Measurements from ENCODE around the gene CYRIA. TPM values are rescaled to one million over a fixed set of nuclear protein-coding genes. Genes with fewer than 3 reads are reported as not detected.

CYRIA gene
- total RNA-seq, 1 experiment from 2014 or later, result 0.19 TPM

- Mint-ChIP-seq H3K4me1 (ENCODE audit: low read depth, unreplicated experiment) (peaks cover 11% of the 10 kb centered on the region), H3K4me3 (ENCODE audit: low read depth, unreplicated experiment) (no peak overlapping the region), H3K36me3 (ENCODE audit: insufficient read depth, unreplicated experiment) (no peaks in the 10 kb centered on the region), H3K27me3 (ENCODE audit: unreplicated experiment) (peaks cover 66% of the 10 kb centered on the region), H3K27ac (ENCODE audit: unreplicated experiment) (no peak overlapping the region), H3K9me3 (ENCODE audit: low read depth, unreplicated experiment) (no peaks in the 10 kb centered on the region)
- no peak for DNase-seq
- CTCF ChIA-PET, result no interaction called here
- no peak for TF ChIP-seq CTCF (IDR thresholded peaks at IDR 0.05; ENCODE audit: unreplicated experiment)
- intact Hi-C loops (cut with micrococcal nuclease; ENCODE audit: unreplicated experiment), result no loop called here
- no TSS peak for BruUV-seq (replicated peaks)
These were observed 41.8 kb downstream of the CYRIA start for GRCh38 chr2:16623564-16624435.

GRCh38 chr2:16623031-16623430, 42.6 kb downstream of the CYRIA start:
- intact Hi-C loops (cut with micrococcal nuclease; ENCODE audit: unreplicated experiment), result no loop called here
- no TSS peak for BruUV-seq (replicated peaks)
- Mint-ChIP-seq H3K4me3 (ENCODE audit: low read depth, unreplicated experiment) (no peak overlapping the region), H3K4me1 (ENCODE audit: low read depth, unreplicated experiment) (peaks cover 11% of the 10 kb centered on the region), H3K9me3 (ENCODE audit: low read depth, unreplicated experiment) (no peaks in the 10 kb centered on the region), H3K36me3 (ENCODE audit: insufficient read depth, unreplicated experiment) (no peaks in the 10 kb centered on the region), H3K27ac (ENCODE audit: unreplicated experiment) (no peak overlapping the region), H3K27me3 (ENCODE audit: unreplicated experiment) (peaks cover 61% of the 10 kb centered on the region)
- no peak for DNase-seq
- no peak for TF ChIP-seq CTCF (IDR thresholded peaks at IDR 0.05; ENCODE audit: unreplicated experiment)
- CTCF ChIA-PET, result interaction anchor here (1.1 kb wide), 1 partner anchor 8 kb away, joined by 3 read pairs; no protein-coding TSS in a partner anchor

GRCh38 chr2:16622399-16622968, 43.1 kb downstream of the CYRIA start:
- H3K27ac Mint-ChIP-seq (ENCODE audit: unreplicated experiment), result no peak overlapping the region
- TF ChIP-seq CTCF (IDR thresholded peaks at IDR 0.05; ENCODE audit: unreplicated experiment), result no peak
- CTCF ChIA-PET, result interaction anchor here (1.1 kb wide), 1 partner anchor 9 kb away, joined by 3 read pairs; no protein-coding TSS in a partner anchor
- intact Hi-C loops (cut with micrococcal nuclease; ENCODE audit: unreplicated experiment), result no loop called here
- H3K9me3 Mint-ChIP-seq (ENCODE audit: low read depth, unreplicated experiment), result no peaks in the 10 kb centered on the region
- peaks cover 55% of the 10 kb centered on the region for H3K27me3 Mint-ChIP-seq (ENCODE audit: unreplicated experiment)
- H3K4me1 Mint-ChIP-seq (ENCODE audit: low read depth, unreplicated experiment), result peaks cover 11% of the 10 kb centered on the region
- H3K36me3 Mint-ChIP-seq (ENCODE audit: insufficient read depth, unreplicated experiment), result no peaks in the 10 kb centered on the region
- no peak for DNase-seq
- no TSS peak for BruUV-seq (replicated peaks)
- no peak overlapping the region for H3K4me3 Mint-ChIP-seq (ENCODE audit: low read depth, unreplicated experiment)

- Mint-ChIP-seq H3K4me1 (ENCODE audit: low read depth, unreplicated experiment) (peaks cover 11% of the 10 kb centered on the region), H3K4me3 (ENCODE audit: low read depth, unreplicated experiment) (no peak overlapping the region), H3K27ac (ENCODE audit: unreplicated experiment) (no peak overlapping the region), H3K27me3 (ENCODE audit: unreplicated experiment) (peaks cover 44% of the 10 kb centered on the region), H3K36me3 (ENCODE audit: insufficient read depth, unreplicated experiment) (no peaks in the 10 kb centered on the region), H3K9me3 (ENCODE audit: low read depth, unreplicated experiment) (no peaks in the 10 kb centered on the region)
- DNase-seq, result no peak
- TF ChIP-seq CTCF (IDR thresholded peaks at IDR 0.05; ENCODE audit: unreplicated experiment), result no peak
- CTCF ChIA-PET, result interaction anchor here (1.3 kb wide), 1 partner anchor 9 kb away, joined by 3 read pairs; no protein-coding TSS in a partner anchor
- intact Hi-C loops (cut with micrococcal nuclease; ENCODE audit: unreplicated experiment), result no loop called here
- no TSS peak for BruUV-seq (replicated peaks)
These were observed 44.3 kb downstream of the CYRIA start for GRCh38 chr2:16621316-16621715.
